HepG2 (cell line): ENCODE measurements around the gene PGS1.

Experiments
- CHD2 ChIP-seq: IDR thresholded peaks from 2 replicates; pipeline ENCODE4 v1.6.1; 2011; ENCODE audit warnings: low read depth, low read length, improper control_type of control experiment
- FOXK2 ChIP-seq: fragments of 450-650 bp; IDR thresholded peaks from 2 replicates; pipeline ENCODE4 v1.6.1; 2016
- KLF16 ChIP-seq, 2 experiments: sonication (generic) in 1 of 2; formaldehyde crosslinking in 1 of 2; IDR thresholded peaks; 2 replicates each; pipeline versions ENCODE4 v1.6.1 to v1.8.0; 2016 to 2023; ENCODE audit warnings: missing genetic modification reagents in 2 of 2, missing compliant biosample characterization in 1 of 2
- YEATS4 ChIP-seq: sonication (generic); formaldehyde crosslinking; IDR thresholded peaks from 2 replicates; pipeline ENCODE4 v1.4.0; 2020; ENCODE audit warnings: missing genetic modification reagents, borderline replicate concordance
- ZFP37 ChIP-seq: sonication (generic); formaldehyde crosslinking; IDR thresholded peaks from 2 replicates; pipeline ENCODE4 v1.4.0; 2020; ENCODE audit warnings: missing genetic modification reagents, borderline replicate concordance
- TF ChIP-seq, protein P1 (sequence below): sonication (generic); formaldehyde crosslinking; IDR thresholded peaks from 2 replicates; pipeline ENCODE4 v1.5.0; 2020; ENCODE audit warnings: mild to moderate bottlenecking, missing genetic modification reagents, moderate library complexity
- TF ChIP-seq, protein P2 (sequence below), 2 experiments: sonication (generic) in 1 of 2; formaldehyde crosslinking in 1 of 2; IDR thresholded peaks; 2 replicates each; pipeline versions ENCODE4 v1.4.0 to v1.6.1; 2016 to 2020; ENCODE audit warnings: borderline replicate concordance in 1 of 2, low read depth in 1 of 2, mild to moderate bottlenecking in 1 of 2, missing genetic modification reagents in 1 of 2
- TF ChIP-seq, protein P3 (sequence below): sonication (generic); formaldehyde crosslinking; IDR thresholded peaks from 2 replicates; pipeline ENCODE4 v1.4.0; 2020; ENCODE audit warnings: missing genetic modification reagents

DNA sequence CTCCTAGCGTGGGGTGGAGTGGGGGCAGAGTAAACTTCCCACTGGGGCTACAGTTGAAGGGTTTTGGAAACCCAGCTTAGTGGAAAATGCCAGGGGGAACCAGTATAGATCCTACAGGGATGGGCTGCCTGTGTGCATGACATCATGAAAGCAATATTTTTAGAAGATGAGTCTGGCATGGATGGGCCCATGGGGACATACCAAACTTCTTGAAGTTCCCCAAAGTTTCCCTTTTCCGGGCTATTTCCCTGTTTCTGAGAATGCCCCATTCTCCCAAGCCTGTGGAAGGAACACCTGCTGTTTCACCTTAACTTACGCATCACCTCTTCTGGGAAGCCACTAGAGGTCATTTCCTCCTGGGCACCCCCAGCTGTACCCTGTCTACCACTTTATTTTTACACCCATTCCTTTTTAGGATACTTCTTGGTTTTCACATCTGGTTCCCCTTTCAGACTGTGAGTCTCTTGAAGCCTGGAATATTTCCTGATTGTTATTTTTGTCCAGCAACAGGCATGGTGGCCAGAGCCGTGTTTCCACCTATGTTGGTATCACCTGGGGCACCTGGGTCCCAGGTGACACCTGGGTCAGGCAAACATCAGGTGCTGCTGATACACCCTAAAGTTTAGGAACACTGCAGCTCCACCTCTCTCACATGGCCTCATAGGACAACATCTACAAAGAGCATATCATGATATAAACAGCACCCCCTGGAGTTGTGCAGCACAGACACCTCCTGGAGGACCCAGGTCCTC lies 28.4 kb upstream of the PGS1 start:
- TF ChIP-seq, protein P1, sequence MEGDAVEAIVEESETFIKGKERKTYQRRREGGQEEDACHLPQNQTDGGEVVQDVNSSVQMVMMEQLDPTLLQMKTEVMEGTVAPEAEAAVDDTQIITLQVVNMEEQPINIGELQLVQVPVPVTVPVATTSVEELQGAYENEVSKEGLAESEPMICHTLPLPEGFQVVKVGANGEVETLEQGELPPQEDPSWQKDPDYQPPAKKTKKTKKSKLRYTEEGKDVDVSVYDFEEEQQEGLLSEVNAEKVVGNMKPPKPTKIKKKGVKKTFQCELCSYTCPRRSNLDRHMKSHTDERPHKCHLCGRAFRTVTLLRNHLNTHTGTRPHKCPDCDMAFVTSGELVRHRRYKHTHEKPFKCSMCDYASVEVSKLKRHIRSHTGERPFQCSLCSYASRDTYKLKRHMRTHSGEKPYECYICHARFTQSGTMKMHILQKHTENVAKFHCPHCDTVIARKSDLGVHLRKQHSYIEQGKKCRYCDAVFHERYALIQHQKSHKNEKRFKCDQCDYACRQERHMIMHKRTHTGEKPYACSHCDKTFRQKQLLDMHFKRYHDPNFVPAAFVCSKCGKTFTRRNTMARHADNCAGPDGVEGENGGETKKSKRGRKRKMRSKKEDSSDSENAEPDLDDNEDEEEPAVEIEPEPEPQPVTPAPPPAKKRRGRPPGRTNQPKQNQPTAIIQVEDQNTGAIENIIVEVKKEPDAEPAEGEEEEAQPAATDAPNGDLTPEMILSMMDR, result no peak
- TF ChIP-seq, protein P2, sequence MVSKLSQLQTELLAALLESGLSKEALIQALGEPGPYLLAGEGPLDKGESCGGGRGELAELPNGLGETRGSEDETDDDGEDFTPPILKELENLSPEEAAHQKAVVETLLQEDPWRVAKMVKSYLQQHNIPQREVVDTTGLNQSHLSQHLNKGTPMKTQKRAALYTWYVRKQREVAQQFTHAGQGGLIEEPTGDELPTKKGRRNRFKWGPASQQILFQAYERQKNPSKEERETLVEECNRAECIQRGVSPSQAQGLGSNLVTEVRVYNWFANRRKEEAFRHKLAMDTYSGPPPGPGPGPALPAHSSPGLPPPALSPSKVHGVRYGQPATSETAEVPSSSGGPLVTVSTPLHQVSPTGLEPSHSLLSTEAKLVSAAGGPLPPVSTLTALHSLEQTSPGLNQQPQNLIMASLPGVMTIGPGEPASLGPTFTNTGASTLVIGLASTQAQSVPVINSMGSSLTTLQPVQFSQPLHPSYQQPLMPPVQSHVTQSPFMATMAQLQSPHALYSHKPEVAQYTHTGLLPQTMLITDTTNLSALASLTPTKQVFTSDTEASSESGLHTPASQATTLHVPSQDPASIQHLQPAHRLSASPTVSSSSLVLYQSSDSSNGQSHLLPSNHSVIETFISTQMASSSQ (IDR thresholded peaks at IDR 0.05; ENCODE audit: low read depth), result no peak
- TF ChIP-seq, protein P2 (CRISPR knock-in tag; IDR thresholded peaks at IDR 0.05; ENCODE audit: borderline replicate concordance), result no peak
- TF ChIP-seq FOXK2, result no peak
- no peak for TF ChIP-seq CHD2
- no peak for TF ChIP-seq ZFP37
- TF ChIP-seq, protein P3, sequence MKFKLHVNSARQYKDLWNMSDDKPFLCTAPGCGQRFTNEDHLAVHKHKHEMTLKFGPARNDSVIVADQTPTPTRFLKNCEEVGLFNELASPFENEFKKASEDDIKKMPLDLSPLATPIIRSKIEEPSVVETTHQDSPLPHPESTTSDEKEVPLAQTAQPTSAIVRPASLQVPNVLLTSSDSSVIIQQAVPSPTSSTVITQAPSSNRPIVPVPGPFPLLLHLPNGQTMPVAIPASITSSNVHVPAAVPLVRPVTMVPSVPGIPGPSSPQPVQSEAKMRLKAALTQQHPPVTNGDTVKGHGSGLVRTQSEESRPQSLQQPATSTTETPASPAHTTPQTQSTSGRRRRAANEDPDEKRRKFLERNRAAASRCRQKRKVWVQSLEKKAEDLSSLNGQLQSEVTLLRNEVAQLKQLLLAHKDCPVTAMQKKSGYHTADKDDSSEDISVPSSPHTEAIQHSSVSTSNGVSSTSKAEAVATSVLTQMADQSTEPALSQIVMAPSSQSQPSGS, result no peak
- TF ChIP-seq YEATS4 (CRISPR knock-in tag), result no peak
- no peak for TF ChIP-seq KLF16 (CRISPR knock-in tag; IDR thresholded peaks at IDR 0.05)
